Suprapubic skin (tissue), 4 donors: ENCODE measurements around the gene C19orf73. TPM values are rescaled to one million over a fixed set of nuclear protein-coding genes. Genes with fewer than 3 reads are reported as not detected.

Experiments used
- DNase-seq, 2 donors: peaks; one replicate each; pipeline ENCODE4 v3.0.0-alpha.2; 2019; ENCODE audit warnings: low spot score in 2 of 2
- H3K27ac ChIP-seq: fragments of 200-600 bp; sonication (generic); one replicate; pipeline ENCODE4 v1.5.1; 2019
- H3K27me3 ChIP-seq: fragments of 200-600 bp; sonication (generic); one replicate; pipeline ENCODE4 v1.5.1; 2019
- H3K36me3 ChIP-seq: fragments of 200-600 bp; sonication (generic); one replicate; pipeline ENCODE4 v1.5.1; 2019
- H3K4me1 ChIP-seq: fragments of 200-600 bp; sonication (generic); one replicate; pipeline ENCODE4 v1.5.1; 2019
- H3K4me3 ChIP-seq: fragments of 200-600 bp; sonication (generic); one replicate; pipeline ENCODE4 v1.5.1; 2019; ENCODE audit warnings: mild to moderate bottlenecking
- H3K9me3 ChIP-seq: fragments of 200-600 bp; sonication (generic); one replicate; pipeline ENCODE4 v1.5.1; 2019
- CTCF ChIP-seq, 2 donors: fragments of 200-600 bp in 1 of 2; fragments of 450-650 bp in 1 of 2; sonication (generic) in 1 of 2; IDR thresholded peaks; one replicate each; pipeline ENCODE4 v1.5.1; 2016 to 2019; ENCODE audit warnings: antibody characterized with exemption in 2 of 2, mild to moderate bottlenecking in 1 of 2, moderate library complexity in 1 of 2
- EP300 ChIP-seq: sonication (generic); formaldehyde crosslinking; IDR thresholded peaks from one replicate; pipeline ENCODE4 v1.6.1; 2017; ENCODE audit warnings: antibody characterized with exemption
- POLR2A ChIP-seq, 2 donors: fragments of 450-650 bp; IDR thresholded peaks; one replicate each; pipeline ENCODE4 v1.6.1; 2017; ENCODE audit warnings: antibody characterized with exemption in 2 of 2, mild to moderate bottlenecking in 2 of 2, moderate library complexity in 2 of 2
- POLR2AphosphoS5 ChIP-seq, 3 donors: sonication (generic); formaldehyde crosslinking; IDR thresholded peaks; one replicate each; pipeline ENCODE4 v1.6.1; 2017; ENCODE audit warnings: antibody characterized with exemption in 3 of 3
- WGBS: methylation state at CpG from one replicate; pipeline ENCODE4 v1.1.5; 2018; 5-methylcytosine and 5-hydroxymethylcytosine counted together
- total RNA-seq, 4 donors: library from RNA; depleted of rRNA; stranded (reverse); fragments of >200 nt; gene quantifications; one replicate each; pipeline ENCODE4 v1.1.0, GENCODE V29; 2016

Gene C19orf73
- total RNA-seq, 4 donors from 2014 or later: 5.2 to 9.3 (median 5.9) TPM; not detected in 1

GRCh38 chr19:49107625-49108459, 11.1 kb downstream of the C19orf73 start:
- H3K36me3 ChIP-seq: peaks cover 64% of the 10 kb centered on the region
- no peaks in the 10 kb centered on the region for H3K27me3 ChIP-seq
- TF ChIP-seq CTCF (IDR thresholded peaks at IDR 0.05) (no peak), POLR2A (IDR thresholded peaks at IDR 0.05) (no peak), EP300 (no peak), POLR2AphosphoS5 (IDR thresholded peaks at IDR 0.05) (no peak)
- H3K4me1 ChIP-seq: peaks cover 12% of the 10 kb centered on the region
- no peak for DNase-seq
- H3K4me3 ChIP-seq: no peak overlapping the region
- no peaks in the 10 kb centered on the region for H3K9me3 ChIP-seq
- no peak overlapping the region for H3K27ac ChIP-seq
- 96% methylated on average over 93 of the region's 93 CpGs for whole genome bisulfite sequencing

GRCh38 chr19:49106648-49107135, 12.3 kb downstream of the C19orf73 start:
- no peak for DNase-seq
- Histone ChIP-seq H3K36me3 (peaks cover 75% of the 10 kb centered on the region), H3K4me1 (peaks cover 12% of the 10 kb centered on the region), H3K9me3 (no peaks in the 10 kb centered on the region), H3K27ac (no peak overlapping the region), H3K27me3 (no peaks in the 10 kb centered on the region), H3K4me3 (no peak overlapping the region)
- TF ChIP-seq CTCF (IDR thresholded peaks at IDR 0.05): peak; percentile 45 to 80
- TF ChIP-seq EP300: no peak
- no peak for TF ChIP-seq POLR2A (IDR thresholded peaks at IDR 0.05)
- TF ChIP-seq POLR2AphosphoS5 (IDR thresholded peaks at IDR 0.05): no peak
- WGBS: 60% methylated on average over 12 of the region's 12 CpGs

GRCh38 chr19:49104229-49104864, 14.6 kb downstream of the C19orf73 start:
- Histone ChIP-seq H3K27me3 (no peaks in the 10 kb centered on the region), H3K4me3 (no peak overlapping the region), H3K36me3 (peaks cover 99% of the 10 kb centered on the region), H3K9me3 (no peaks in the 10 kb centered on the region), H3K4me1 (peaks cover 4% of the 10 kb centered on the region), H3K27ac (no peak overlapping the region)
- TF ChIP-seq POLR2A (IDR thresholded peaks at IDR 0.05) (no peak), POLR2AphosphoS5 (IDR thresholded peaks at IDR 0.05) (no peak), EP300 (no peak), CTCF (IDR thresholded peaks at IDR 0.05) (no peak)
- no peak for DNase-seq
- 80% methylated on average over 30 of the region's 30 CpGs for WGBS

GRCh38 chr19:49103331-49104085, 15.4 kb downstream of the C19orf73 start:
- peaks cover 100% of the 10 kb centered on the region for H3K36me3 ChIP-seq
- no peak overlapping the region for H3K4me3 ChIP-seq
- no peak for DNase-seq
- H3K4me1 ChIP-seq: peaks cover 8% of the 10 kb centered on the region
- no peaks in the 10 kb centered on the region for H3K9me3 ChIP-seq
- TF ChIP-seq POLR2A (IDR thresholded peaks at IDR 0.05): no peak
- no peak for TF ChIP-seq CTCF (IDR thresholded peaks at IDR 0.05)
- TF ChIP-seq POLR2AphosphoS5 (IDR thresholded peaks at IDR 0.05): no peak
- no peak for TF ChIP-seq EP300
- WGBS: 84% methylated on average over 32 of the region's 33 CpGs
- no peaks in the 10 kb centered on the region for H3K27me3 ChIP-seq
- H3K27ac ChIP-seq: no peak overlapping the region
